Sigmoid colon (tissue), 4 donors: ENCODE data around the gene USP38.

ENCODE experiments used
- EP300 ChIP-seq, 4 donors: sonication (generic); formaldehyde crosslinking; IDR thresholded peaks; one replicate each; pipeline ENCODE4 v1.6.1; 2017; ENCODE audit warnings: antibody characterized with exemption in 4 of 4
- POLR2A ChIP-seq, 2 donors: fragments of 450-650 bp; IDR thresholded peaks; one replicate each; pipeline ENCODE4 v1.6.1; 2016; ENCODE audit warnings: antibody characterized with exemption in 2 of 2, mild to moderate bottlenecking in 2 of 2, moderate library complexity in 2 of 2
- POLR2AphosphoS5 ChIP-seq, 4 donors: sonication (generic); formaldehyde crosslinking; IDR thresholded peaks; one replicate each; pipeline ENCODE4 v1.6.1; 2017; ENCODE audit warnings: antibody characterized with exemption in 4 of 4
- TF ChIP-seq, protein P1 (sequence below), 4 experiments: fragments of 450-650 bp in 3 of 4; fragments of 200-600 bp in 1 of 4; IDR thresholded peaks; one replicate each; pipeline ENCODE4 v1.5.1; 2016 to 2019; ENCODE audit warnings: antibody characterized with exemption in 4 of 4, mild to moderate bottlenecking in 3 of 4, moderate library complexity in 2 of 4

DNA sequence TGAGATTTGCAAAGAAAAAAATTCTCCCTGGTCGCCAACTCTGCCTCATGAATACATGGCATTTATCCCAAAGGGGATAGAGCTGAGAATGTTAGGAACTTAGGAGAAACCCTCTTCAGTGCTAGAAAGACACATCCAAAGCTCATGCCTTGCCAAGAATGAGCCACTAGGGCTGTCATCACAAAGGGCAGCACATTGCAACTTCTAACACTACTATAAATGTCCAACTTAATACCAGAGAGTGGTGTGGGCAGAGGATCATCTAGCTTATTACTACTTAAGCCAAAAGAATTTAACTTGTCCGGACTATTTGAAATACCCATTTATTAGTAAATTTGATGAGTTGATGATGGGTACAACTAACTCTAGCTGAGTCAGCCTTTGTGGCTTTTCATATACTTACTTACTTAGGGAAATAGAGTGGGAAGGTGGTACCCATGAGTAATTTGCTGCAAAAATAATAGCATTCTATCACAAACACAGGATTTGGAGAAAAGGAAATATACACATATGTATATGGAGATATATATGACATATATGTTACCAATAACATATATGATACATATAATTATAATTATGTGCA, 85.6 kb downstream of the USP38 start:
- TF ChIP-seq, protein P1, sequence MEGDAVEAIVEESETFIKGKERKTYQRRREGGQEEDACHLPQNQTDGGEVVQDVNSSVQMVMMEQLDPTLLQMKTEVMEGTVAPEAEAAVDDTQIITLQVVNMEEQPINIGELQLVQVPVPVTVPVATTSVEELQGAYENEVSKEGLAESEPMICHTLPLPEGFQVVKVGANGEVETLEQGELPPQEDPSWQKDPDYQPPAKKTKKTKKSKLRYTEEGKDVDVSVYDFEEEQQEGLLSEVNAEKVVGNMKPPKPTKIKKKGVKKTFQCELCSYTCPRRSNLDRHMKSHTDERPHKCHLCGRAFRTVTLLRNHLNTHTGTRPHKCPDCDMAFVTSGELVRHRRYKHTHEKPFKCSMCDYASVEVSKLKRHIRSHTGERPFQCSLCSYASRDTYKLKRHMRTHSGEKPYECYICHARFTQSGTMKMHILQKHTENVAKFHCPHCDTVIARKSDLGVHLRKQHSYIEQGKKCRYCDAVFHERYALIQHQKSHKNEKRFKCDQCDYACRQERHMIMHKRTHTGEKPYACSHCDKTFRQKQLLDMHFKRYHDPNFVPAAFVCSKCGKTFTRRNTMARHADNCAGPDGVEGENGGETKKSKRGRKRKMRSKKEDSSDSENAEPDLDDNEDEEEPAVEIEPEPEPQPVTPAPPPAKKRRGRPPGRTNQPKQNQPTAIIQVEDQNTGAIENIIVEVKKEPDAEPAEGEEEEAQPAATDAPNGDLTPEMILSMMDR (IDR thresholded peaks at IDR 0.05), result no peak
- TF ChIP-seq EP300 (IDR thresholded peaks at IDR 0.05), result no peak
- TF ChIP-seq POLR2A (IDR thresholded peaks at IDR 0.05), result no peak
- TF ChIP-seq POLR2AphosphoS5 (IDR thresholded peaks at IDR 0.05), result no peak
